CD14-positive monocyte (primary cell): ENCODE measurements around the gene FAM53B. TPM values are rescaled to one million over a fixed set of nuclear protein-coding genes. Genes with fewer than 3 reads are reported as not detected.

Source experiments
- DNase-seq, 3 donors: peaks; one replicate each; pipeline ENCODE4 v3.0.0-alpha.2; 2011 to 2022
- H2AFZ ChIP-seq: 2 replicates; pipeline ENCODE4 v1.6.0; 2012; ENCODE audit warnings: mild to moderate bottlenecking, low read depth, low read length, inconsistent platforms; ENCODE audit not compliant: insufficient read depth, poor library complexity, severe bottlenecking
- H3K27ac ChIP-seq, 2 donors: 1 replicate in 1 of 2; 2 replicates in 1 of 2; pipeline ENCODE4 v1.5.1; 2012 to 2013; ENCODE audit warnings: low read length in 2 of 2, control low read depth in 1 of 2, inconsistent platforms in 1 of 2, low read depth in 1 of 2, mild to moderate bottlenecking in 1 of 2
- H3K27me3 ChIP-seq, 2 donors: one replicate each; pipeline versions ENCODE4 v1.6.0 to v1.6.1; 2011 to 2013; ENCODE audit warnings: low read length in 2 of 2; ENCODE audit not compliant: control insufficient read depth in 2 of 2, insufficient read depth in 2 of 2
- H3K36me3 ChIP-seq, 2 donors: replicated peaks in 1 of 2; 1 replicate in 1 of 2; 2 replicates in 1 of 2; pipeline versions ENCODE4 v1.5.1 to v1.6.1; 2012 to 2013; ENCODE audit warnings: low read length in 2 of 2, control low read depth in 1 of 2, inconsistent platforms in 1 of 2, mild to moderate bottlenecking in 1 of 2; ENCODE audit not compliant: insufficient read depth in 2 of 2, control insufficient read depth in 1 of 2
- H3K4me1 ChIP-seq, 2 donors: 1 replicate in 1 of 2; 2 replicates in 1 of 2; pipeline versions ENCODE4 v1.5.1 to v1.6.1; 2012 to 2013; ENCODE audit warnings: low read length in 2 of 2, control low read depth in 1 of 2, inconsistent platforms in 1 of 2, mild to moderate bottlenecking in 1 of 2, moderate library complexity in 1 of 2; ENCODE audit not compliant: insufficient read depth in 2 of 2, control insufficient read depth in 1 of 2
- H3K4me2 ChIP-seq: replicated peaks from 2 replicates; pipeline ENCODE3; 2012; ENCODE audit warnings: low read length, moderate library complexity, mild to moderate bottlenecking; ENCODE audit not compliant: poor library complexity, severe bottlenecking; ENCODE audit errors: extremely low read depth
- H3K4me3 ChIP-seq, 3 experiments: fragments of 200-600 bp in 1 of 3; sonication (generic) in 1 of 3; replicated peaks in 1 of 3; 1 replicate in 2 of 3; 2 replicates in 1 of 3; pipeline ENCODE4 v1.5.1; 2011 to 2013; ENCODE audit warnings: low read length in 3 of 3, mild to moderate bottlenecking in 3 of 3, control low read depth in 2 of 3, low read depth in 2 of 3, inconsistent platforms in 1 of 3, moderate library complexity in 1 of 3
- H3K79me2 ChIP-seq: 2 replicates; pipeline ENCODE4 v1.6.0; 2012; ENCODE audit warnings: mild to moderate bottlenecking, control low read depth, inconsistent platforms, low read length, moderate library complexity; ENCODE audit not compliant: insufficient read depth
- H3K9ac ChIP-seq: 2 replicates; pipeline ENCODE4 v1.6.0; 2017; ENCODE audit warnings: low read length, mild to moderate bottlenecking; ENCODE audit not compliant: insufficient read depth, poor library complexity, severe bottlenecking
- H3K9me3 ChIP-seq, 2 donors: replicated peaks in 1 of 2; 1 replicate in 1 of 2; 2 replicates in 1 of 2; pipeline versions ENCODE4 v1.5.1 to v1.6.1; 2012 to 2013; ENCODE audit warnings: low read length in 2 of 2, control low read depth in 1 of 2; ENCODE audit not compliant: control insufficient read depth in 1 of 2, insufficient read depth in 1 of 2
- H4K20me1 ChIP-seq: 2 replicates; pipeline ENCODE4 v1.6.0; 2012; ENCODE audit warnings: mild to moderate bottlenecking, low read length, control low read depth, moderate library complexity; ENCODE audit not compliant: insufficient read depth
- H3K27ac Mint-ChIP-seq, 7 donors: one replicate each; pipeline ENCODE4 v1.8.0; 2020; ENCODE audit warnings: mild to moderate bottlenecking in 7 of 7, mixed read lengths in 7 of 7, moderate library complexity in 6 of 7, inconsistent platforms in 2 of 7
- H3K27me3 Mint-ChIP-seq, 3 donors: one replicate each; pipeline ENCODE4 v1.8.0; 2021 to 2022; ENCODE audit warnings: low read depth in 3 of 3, mild to moderate bottlenecking in 3 of 3, mixed read lengths in 3 of 3, moderate library complexity in 3 of 3, inconsistent platforms in 1 of 3
- H3K36me3 Mint-ChIP-seq, 2 donors: one replicate each; pipeline ENCODE4 v1.8.0; 2020; ENCODE audit warnings: mixed read lengths in 2 of 2, inconsistent platforms in 1 of 2, mild to moderate bottlenecking in 1 of 2
- H3K4me1 Mint-ChIP-seq: one replicate; pipeline ENCODE4 v1.8.0; 2020; ENCODE audit warnings: mild to moderate bottlenecking, mixed read lengths
- H3K4me3 Mint-ChIP-seq, 2 donors: one replicate each; pipeline ENCODE4 v1.8.0; 2020; ENCODE audit warnings: mild to moderate bottlenecking in 2 of 2, mixed read lengths in 2 of 2, moderate library complexity in 1 of 2
- H3K9me3 Mint-ChIP-seq, 7 donors: one replicate each; pipeline ENCODE4 v1.8.0; 2020 to 2022; ENCODE audit warnings: mixed read lengths in 7 of 7, mild to moderate bottlenecking in 6 of 7, moderate library complexity in 6 of 7, inconsistent platforms in 2 of 7
- CTCF ChIP-seq: fragments of 200-600 bp; IDR thresholded peaks from one replicate; pipeline ENCODE4 v1.8.0; 2022; ENCODE audit warnings: antibody characterized with exemption, mild to moderate bottlenecking
- WGBS: methylation state at CpG from one replicate; pipeline ENCODE4 v1.1.5; 2013; ENCODE audit warnings: missing lambda C conversion rate; ENCODE audit not compliant: insufficient coverage; 5-methylcytosine and 5-hydroxymethylcytosine counted together
- intact Hi-C, 2 donors: fragments of 100-400 bp; cut with micrococcal nuclease; formaldehyde crosslinking; loops; one replicate each; pipeline versions ENCODE4 v1.15.0 to v1.15.1; 2023
- polyA plus RNA-seq, 3 donors: library from polyadenylated mRNA; depleted of rRNA in 1 of 3; unstranded in 2 of 3; stranded (reverse) in 1 of 3; fragments of 300-500 nt in 2 of 3; fragments of >200 nt in 1 of 3; fragmentation: Illumina TruSeq in 2 of 3; gene quantifications; 1 replicate in 2 of 3; 2 replicates in 1 of 3; pipeline ENCODE4 v1.2.3, GENCODE V29; 2012 to 2021

The FAM53B gene
- polyA plus RNA-seq, 3 donors: 5.8 to 23.3 (median 12.6) TPM

GRCh38 chr10:124763267-124763666 lies 19.1 kb upstream of the FAM53B start:
- no CpG with 5 or more reads among the region's 1 CpG for WGBS
- Histone ChIP-seq H3K4me3 (no peak overlapping the region), H3K4me2 (no peak overlapping the region), H3K9ac (no peak overlapping the region), H3K4me1 (no peaks in the 10 kb centered on the region), H3K9me3 (no peaks in the 10 kb centered on the region), H3K27me3 (no peaks in the 10 kb centered on the region), H3K36me3 (peaks cover 71 to 90% of the 10 kb centered on the region in 2 donors), H4K20me1 (no peaks in the 10 kb centered on the region), H3K27ac (no peak overlapping the region), H3K79me2 (no peaks in the 10 kb centered on the region), H2AFZ (no peak overlapping the region)
- H3K4me1 Mint-ChIP-seq: no peaks in the 10 kb centered on the region
- peaks cover 51 to 73% of the 10 kb centered on the region in 2 donors for H3K36me3 Mint-ChIP-seq
- H3K4me3 Mint-ChIP-seq: no peak overlapping the region
- intact Hi-C loops: no loop called here
- TF ChIP-seq CTCF: no peak
- peaks cover 0 to 3% (median 0%) of the 10 kb centered on the region in 3 donors for H3K27me3 Mint-ChIP-seq
- no peak overlapping the region for H3K27ac Mint-ChIP-seq
- no peaks in the 10 kb centered on the region for H3K9me3 Mint-ChIP-seq
- DNase-seq: no peak

- H3K9ac ChIP-seq: no peak overlapping the region
- no peaks in the 10 kb centered on the region for H3K9me3 ChIP-seq
- H3K4me1 ChIP-seq: no peaks in the 10 kb centered on the region
- Mint-ChIP-seq H3K4me1 (no peaks in the 10 kb centered on the region), H3K4me3 (no peak overlapping the region), H3K27me3 (peaks cover 0 to 2% (median 0%) of the 10 kb centered on the region in 3 donors), H3K27ac (no peak overlapping the region), H3K36me3 (peaks cover 55 to 70% of the 10 kb centered on the region in 2 donors), H3K9me3 (no peaks in the 10 kb centered on the region)
- no peaks in the 10 kb centered on the region for H4K20me1 ChIP-seq
- H2AFZ ChIP-seq: no peak overlapping the region
- peaks cover 77 to 91% of the 10 kb centered on the region in 2 donors for H3K36me3 ChIP-seq
- DNase-seq: no peak
- no peaks in the 10 kb centered on the region for H3K27me3 ChIP-seq
- TF ChIP-seq CTCF: no peak
- 94% methylated on average over 2 of the region's 5 CpGs for WGBS
- H3K4me2 ChIP-seq: no peak overlapping the region
- H3K4me3 ChIP-seq: no peak overlapping the region
- intact Hi-C loops: no loop called here
- H3K79me2 ChIP-seq: no peaks in the 10 kb centered on the region
- no peak overlapping the region for H3K27ac ChIP-seq
Observed at GRCh38 chr10:124762281-124762680, 18.1 kb upstream of the FAM53B start.
